GM19240 (cell line): Measurements from ENCODE around the gene ZNF385B.

ENCODE experiments used
- DNase-seq: peaks from one replicate; pipeline ENCODE4 v3.0.0; 2011; ENCODE audit warnings: low spot score; ENCODE audit not compliant: insufficient read length

Gene ZNF385B

DNA sequence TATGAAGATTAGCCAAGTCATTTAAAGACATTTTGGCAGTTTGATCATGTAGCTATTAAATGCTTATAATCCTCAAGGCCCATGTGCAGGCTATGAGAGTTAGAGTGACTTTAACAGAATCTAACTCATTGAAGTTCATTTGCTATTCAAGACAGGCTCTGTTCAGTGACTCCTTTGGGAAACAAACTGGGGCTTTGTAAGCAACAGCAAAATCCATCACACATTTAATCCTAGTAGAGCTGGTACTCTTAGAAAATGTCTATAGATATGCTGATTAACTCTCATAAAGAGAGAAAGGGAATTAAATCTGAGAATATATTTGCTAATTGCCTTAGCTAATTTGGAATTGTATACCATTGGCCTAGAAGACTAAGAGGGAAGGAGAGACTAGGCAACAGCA is 414.0 kb downstream of the ZNF385B start:
- no peak for DNase-seq

DNA sequence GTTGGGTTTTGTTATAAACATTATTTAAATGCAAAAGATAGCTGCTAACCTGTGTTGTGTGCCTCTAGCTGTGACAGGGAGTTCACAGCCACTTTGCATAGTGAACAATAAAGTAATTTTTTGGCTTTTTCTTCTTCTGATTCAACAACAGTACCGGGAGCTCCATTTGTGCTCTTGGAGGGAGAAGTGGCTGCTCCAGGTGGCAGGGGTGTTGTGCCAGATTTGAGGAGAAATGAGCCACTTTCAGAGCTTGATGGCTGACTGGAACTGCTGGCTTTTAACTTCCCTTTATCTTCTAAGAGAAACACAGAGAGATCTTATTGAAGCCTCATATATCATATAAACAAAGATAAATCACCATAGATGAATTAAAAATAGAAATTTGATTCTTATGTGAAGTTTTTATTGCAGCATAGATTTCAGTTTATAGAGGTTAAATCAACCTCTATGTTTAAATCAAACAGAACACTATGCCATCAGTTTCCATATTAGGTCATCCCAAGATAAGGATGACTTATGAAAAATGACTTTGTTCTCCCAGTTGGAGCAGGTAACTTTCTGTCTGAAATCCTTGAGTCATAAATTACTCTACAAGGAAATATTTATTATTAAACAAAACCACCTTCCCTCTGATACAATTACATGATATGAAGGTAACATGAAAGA is 414.8 kb downstream of the ZNF385B start:
- no peak for DNase-seq

DNA sequence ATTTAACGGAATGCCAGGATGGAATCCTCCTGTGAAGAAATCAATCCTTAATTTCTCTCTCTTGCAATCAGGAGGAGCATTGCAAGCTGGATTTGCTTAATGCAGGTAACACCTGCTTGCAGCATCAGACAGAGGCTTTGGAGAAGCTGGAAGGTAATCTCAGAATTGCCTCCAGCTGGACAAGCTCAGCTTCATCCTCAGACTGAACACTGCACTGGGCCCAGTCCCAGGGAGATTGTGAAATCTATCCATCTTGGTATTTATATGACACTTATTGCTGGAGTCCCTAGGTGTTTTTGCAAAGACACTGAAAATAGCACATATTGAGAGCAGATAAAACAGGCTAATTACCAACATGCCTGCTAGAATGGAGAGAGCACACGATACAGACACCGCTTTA is 417.4 kb downstream of the ZNF385B start:
- no peak for DNase-seq

DNA sequence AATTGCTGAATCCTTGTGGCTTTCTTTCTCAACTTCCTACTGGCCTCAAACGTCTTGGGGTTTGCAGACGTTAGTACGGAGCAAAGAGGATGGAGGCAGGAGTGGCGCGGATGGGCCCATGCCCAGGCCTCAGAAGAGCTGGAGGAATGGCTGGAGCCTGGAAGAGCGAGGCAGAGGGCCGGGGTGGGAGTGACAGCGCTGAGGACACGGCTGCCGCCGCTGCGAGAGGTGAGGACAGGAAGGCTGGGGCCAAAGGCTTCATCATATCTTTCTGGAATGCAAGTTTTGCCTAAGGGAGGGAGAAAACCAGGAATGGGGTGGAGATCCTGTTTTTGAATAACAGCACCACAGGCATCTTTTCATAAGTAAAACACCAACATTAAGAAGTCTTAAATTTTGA is 418.2 kb downstream of the ZNF385B start:
- no peak for DNase-seq

DNA sequence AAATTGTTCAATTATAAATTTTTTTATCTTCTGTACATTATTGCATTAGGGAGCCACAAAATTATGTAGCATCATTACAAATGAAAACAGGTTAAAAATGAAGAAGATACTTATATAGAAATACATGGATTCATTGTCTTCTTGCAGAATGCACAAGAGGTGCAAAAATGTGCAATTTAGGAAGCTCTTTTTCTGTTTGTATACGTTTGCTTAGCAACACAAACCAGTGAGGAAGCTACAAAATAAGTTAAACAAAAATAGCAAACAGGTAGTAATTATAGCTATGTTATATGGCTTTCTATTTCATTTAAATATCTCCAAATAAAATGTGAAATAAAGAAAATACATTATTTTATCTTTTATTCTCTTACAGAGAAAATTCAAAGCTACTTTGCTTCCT is 419.2 kb downstream of the ZNF385B start:
- DNase-seq: no peak

DNA sequence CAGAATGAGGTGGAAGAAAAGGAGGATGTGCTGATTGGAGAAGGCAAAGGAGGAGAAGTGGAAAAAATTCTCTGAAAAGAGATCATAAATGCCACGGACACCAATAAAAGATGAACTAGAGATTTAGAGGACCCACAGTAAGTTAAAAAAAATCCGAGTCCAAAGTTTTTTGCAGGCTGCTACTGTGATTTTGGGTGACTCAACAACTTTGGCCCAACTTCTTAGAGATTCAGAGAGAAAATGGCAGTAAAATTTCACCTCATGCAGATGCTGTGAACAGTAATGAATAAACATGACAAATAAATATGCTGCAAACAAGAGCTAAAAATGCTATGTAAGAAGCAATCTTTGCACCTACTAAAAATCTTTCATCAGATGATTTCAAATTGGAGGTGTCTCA is 419.9 kb downstream of the ZNF385B start:
- DNase-seq: no peak

DNA sequence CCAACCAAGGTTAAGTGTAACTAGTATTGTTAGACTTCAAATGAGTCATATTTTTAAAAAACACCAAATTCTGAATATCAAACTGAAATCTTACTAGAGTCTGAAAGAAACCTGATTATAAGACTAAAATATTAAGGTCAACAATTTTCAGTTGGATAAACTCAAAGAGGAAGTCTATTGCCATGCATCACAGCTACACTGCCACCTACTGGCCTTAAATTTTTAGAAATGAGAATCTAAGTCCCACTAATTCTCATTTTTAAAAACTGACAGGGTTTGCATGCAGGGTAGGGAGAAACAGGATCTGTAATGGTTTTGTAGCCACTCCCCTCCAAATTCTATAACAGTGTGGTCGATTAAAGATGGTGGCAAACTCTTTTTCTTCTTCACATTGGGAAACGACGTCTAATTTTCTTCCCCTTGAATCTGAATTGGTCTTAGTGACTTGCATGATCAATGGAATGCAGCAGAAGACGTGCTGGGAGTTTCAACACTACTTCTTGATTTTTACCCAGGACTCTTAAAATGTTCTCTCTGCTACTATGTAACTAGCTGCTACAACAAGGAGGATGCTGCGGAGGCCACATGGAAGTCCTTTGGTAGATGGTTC is 420.7 kb downstream of the ZNF385B start:
- DNase-seq: no peak

DNA sequence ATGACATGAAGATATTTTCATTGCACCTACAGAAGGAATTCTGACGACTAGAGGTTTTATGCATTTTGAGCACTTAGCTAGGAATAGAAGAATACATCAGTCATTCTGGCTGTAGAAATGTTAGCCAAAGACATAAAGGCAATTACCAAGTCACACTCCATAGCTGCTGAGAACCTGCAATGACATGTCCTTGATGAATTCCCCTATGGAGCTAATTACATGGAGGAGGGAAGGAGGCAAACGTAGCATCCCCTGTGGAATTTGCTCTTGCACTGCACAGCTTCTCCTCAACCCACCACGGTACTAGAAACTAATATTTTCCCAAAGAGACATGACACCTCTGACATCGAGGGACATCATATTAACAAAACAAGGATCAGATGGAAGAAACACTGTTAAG is 422.8 kb downstream of the ZNF385B start:
- DNase-seq: no peak

DNA sequence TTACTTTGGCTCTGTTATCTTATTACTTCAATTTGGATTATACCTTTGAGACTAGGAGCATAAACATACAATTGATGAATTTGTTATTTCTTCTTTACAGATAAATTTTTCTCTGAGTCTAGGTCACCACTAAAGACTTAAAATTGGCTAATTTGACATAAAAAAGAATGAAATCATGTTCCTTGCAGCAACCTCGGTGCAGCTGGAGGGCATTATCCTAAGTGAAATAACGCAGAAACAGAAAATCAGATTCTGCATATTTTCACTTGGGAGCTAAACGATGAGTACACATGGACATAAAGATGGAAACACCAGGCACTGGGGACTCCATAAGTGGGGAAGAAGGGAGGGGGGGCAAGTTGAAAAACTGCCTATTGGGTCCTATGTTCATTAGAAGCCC is 424.0 kb downstream of the ZNF385B start:
- no peak for DNase-seq

DNA sequence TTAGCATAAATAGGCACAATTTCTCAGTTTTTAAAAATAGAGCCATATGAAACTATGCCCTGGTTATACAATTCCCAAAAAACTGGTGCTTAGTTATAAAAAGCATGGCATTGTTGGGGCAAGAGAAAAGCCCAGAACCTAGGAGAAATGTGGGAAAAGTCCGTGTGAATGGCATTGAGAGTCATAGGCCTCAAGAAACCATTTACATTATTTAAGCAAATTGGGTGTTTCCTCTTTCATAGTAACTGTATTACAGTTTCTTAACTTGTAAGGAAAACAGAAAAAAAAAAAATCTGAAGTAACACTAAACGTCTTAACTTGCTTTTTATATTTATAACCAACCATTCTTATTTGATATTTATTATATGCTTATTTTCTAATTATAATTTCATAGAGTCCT is 425.8 kb downstream of the ZNF385B start:
- DNase-seq: no peak

DNA sequence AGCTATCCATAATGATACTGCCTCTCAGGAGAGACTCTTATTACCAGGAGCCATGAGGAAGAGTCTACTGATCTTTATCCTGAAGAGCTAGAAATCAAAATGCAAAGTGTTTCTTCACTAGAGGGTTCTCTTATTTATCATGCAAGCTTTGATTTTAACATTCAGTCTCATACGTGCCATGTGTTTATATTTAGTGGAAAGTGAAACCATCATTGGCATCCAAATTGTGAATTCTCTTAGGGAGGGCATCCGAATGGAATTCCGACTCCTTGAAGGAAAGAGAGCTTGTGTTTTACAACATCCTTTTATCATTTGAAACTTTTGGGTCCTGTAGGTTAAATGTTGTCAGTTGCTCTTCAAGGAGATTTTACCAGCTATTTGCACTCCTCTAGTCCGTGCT is 426.4 kb downstream of the ZNF385B start:
- no peak for DNase-seq

DNA sequence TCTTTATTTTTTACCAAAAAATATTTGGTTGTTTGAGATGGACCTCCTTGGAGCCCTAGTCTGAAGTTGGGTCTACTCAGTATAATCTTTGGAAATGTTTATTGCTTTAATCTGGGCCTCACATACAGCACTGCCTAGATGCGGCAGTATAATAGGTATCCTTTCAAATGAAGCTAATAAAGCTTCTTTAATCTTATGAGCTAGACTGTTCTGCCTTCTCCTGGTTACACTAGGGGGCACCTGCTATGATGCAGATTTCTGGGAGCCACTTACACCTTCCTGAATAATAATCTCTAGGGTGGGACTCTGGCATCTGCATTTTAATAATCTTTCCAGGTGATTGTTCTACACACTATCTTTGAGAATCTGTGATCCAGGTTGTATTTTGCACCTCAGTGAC is 427.1 kb downstream of the ZNF385B start:
- DNase-seq: no peak

DNA sequence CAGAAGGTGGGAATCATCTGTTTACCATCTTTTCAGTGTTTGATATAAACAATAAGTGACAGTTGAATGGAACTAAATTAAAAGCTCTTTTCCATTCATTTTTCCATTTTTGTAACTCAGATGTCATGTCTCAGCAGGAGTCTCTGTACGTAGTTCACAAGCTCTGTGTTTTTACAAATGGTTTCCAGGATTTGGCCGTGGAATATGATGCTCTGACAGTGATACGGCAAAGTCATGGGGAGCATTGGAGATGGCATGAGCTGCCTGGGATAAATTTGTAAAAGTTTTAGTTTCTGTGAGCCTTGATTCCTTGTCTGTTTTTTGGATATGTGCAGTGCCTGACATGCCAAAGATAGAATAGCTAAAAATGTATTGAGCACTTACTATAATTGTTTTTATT is 428.7 kb downstream of the ZNF385B start:
- no peak for DNase-seq

DNA sequence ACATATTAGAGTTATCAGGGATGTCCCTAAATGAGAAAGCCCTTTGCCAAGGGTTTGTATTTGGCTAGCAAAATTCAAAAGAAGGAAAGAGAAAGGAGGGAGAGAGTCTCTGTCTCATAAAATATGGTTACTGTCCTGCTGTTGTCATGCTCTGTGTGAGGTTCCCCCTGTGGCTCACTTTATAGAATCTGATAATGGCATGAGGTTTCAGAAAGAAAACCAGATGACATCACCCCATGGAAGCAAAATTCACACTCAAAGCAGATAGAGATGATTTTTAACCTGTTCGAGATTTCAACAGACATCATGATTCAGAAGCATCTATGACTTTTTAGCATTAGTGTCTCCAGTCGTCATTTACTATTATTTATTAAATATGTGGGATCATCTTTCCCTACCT is 431.8 kb downstream of the ZNF385B start:
- no peak for DNase-seq

DNA sequence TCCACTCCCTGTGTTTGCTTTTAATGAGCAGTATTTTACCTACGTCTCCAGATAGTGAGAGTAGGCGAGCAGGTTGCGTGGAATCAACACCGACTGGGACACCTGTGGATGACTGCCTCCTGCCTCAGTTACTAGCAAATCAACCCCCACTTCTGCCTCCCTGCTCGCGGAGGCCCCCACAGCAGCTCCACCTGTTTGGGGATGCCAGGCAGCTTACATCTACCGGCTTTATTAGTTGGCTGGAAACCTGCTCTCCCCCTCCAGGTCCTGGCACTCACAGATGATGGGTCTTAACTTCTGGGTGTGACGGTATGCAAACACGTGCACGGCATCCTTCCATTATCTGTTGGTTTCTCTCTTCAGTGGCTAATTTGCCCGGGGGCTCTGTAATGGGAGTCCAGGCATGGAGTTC is 432.3 kb downstream of the ZNF385B start:
- DNase-seq: no peak

DNA sequence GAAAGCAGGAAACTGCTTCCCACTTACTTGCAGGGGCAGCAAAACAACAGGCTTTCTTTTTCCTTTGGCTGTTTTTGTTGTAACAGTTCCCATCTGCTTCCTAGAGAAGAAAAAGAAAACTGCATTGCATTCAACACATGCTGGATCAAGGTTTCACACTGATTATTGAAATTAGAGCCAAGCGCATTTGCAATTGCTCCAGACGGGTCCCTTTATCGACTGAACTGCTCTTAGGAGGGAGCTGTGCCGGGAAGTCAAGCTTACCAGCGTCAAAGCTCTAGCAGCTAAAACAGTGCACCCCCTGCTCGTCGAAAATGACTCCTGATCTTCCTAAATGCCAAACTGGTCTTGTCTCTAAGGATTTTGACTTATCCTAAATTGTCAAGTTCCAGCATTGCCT is 432.8 kb downstream of the ZNF385B start:
- DNase-seq: no peak

DNA sequence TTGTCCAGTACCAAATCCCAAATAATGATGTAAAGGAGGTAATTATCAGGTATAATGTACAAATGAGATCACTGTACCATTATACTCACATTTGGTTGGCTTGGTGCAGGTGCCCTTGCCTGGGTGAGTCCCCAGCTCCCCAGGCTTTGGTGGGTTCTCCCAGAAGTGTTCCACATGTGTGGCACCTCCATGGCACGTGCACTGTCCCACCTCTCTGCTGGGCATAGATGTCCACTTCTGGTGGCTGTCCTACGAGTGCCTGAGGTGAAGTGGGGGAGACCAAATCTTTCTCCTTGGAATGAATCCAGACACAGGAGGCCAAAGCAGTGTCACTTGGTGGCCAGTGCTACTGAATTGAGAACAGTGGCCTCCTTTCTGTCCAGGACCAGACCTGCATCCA is 434.3 kb downstream of the ZNF385B start:
- DNase-seq: no peak

DNA sequence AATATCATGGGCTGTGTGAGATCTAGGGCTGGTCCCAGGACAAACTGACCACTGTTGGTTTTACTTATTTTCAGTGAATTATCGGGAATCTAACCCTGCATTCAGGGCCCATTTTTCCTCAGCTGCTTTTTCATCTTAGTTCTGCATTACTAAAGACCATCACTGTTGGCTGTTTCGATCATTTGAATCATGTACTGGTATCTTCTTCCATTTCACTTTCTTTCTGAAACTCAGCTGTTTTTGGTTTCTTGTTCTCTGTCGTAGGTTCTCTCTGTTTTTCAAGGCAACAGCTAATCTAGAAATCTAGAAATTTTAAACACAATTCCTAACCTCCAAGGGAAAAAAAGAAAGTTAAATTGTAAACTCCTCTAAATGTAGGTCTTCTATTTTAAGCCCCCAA is 436.8 kb downstream of the ZNF385B start:
- DNase-seq: no peak

DNA sequence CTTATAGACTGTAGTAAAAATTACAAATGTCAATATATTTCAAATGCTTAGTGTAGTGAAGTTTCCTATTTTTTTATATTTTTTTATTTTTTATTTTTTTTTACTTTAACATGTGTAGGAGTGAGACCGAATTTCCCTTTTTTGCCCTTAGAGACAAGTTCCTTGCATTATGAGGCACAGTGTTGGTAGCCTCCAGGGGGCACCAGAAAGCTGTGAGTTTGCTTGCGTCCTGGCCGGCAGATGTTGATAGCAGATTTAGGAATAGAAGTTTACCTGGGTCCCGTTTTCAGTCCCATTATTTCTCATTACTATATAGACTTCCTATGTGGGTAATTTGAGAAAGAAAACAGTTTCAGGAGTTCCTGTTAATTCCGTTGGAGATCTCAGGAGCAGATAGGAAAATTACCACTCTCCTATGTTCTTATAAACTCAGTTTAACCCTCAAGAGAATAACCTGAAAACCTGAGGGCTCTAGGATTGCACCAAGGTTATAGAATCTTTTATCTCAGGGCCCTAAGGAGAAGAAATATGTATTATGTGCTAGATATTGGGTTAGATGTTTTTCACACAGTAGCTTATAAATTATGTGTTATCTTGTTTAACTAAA is 439.3 kb downstream of the ZNF385B start:
- peak; percentile 12 for DNase-seq

DNA sequence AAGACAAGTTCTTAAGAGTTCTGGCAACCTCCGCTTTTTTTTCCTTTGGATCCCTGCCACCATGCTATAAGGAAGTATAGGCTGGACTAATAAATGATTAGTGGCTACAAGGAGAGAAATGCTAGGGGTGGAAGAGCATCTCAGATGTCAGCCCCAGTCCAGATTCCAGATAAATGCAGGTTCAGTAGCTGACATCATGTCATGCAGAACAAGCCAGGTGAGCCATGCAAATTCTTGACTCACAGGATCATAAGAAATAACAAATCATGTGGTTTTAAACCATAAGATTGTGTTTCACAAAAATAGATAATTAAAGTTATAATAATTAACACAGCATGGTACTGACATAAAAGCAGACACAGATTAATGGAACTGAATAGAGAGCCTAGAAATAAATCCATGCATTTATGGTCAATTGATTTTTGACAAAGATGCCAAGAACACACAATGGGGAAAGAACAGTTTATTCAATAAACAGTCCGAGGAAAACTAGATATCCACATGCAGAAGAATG is 443.9 kb downstream of the ZNF385B start:
- no peak for DNase-seq

DNA sequence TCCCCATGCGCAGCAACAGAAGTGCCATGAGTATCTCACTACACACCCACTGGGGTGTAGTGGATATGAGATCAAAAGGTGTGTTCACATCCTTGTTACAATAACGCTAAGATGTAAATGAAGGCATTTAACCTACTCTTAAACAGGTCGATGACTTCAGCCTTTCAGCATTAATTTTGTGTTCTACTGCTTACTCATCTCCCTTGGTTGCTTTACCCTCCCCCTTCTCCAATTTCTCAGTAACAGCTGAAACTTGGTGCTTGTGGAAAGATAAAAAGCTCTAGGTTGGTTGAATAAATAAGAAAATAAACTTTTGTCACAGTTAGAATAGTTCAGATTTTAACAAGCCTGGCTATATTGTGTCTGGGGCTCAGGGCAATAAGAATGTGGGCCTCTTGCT is 449.3 kb downstream of the ZNF385B start:
- DNase-seq: no peak

DNA sequence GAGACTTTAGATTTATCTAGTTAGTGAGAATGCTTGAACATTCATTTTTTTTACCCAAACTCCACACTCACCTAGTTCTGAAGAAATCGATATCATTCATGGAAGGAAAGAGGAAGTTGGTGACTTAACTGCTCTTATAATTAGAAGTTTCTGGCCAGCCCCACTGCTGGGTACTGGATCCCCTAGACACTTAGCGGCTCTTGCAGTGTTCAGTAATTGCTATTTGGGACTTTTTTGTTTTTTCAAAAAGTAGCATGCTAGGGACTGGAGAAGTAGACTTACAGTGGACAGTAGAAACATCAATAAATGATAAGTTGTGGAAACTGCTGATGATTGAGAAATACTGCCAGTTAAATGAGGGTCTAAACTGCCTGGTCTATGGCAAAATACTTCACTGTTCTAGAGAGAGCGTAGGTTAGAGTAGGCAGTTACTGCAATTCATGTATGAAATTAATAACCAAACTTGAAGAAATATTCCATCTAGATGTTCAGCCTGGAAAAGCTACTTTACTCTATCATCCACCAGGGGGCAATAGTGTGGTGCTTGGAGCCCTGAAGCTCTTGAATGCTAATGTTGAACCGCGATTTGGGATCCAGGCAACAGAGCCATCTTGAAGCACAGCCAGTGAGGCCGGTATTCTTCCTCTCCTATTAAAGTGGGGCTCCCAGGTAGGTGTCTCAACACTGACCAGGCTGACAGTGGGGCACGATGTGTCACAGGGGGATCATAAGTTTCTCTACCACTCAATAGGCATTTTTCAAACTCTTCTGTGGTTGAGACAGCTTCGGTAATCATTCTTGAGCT is 450.7 kb downstream of the ZNF385B start:
- no peak for DNase-seq
